Raji (cell line): ENCODE data around the gene HOXD8.

Experiments
- POLR2A ChIP-seq: IDR thresholded peaks from 2 replicates; pipeline ENCODE4 v1.6.1; 2011; ENCODE audit warnings: low read depth, low read length, control low read depth; ENCODE audit not compliant: insufficient read depth

Gene HOXD8

DNA sequence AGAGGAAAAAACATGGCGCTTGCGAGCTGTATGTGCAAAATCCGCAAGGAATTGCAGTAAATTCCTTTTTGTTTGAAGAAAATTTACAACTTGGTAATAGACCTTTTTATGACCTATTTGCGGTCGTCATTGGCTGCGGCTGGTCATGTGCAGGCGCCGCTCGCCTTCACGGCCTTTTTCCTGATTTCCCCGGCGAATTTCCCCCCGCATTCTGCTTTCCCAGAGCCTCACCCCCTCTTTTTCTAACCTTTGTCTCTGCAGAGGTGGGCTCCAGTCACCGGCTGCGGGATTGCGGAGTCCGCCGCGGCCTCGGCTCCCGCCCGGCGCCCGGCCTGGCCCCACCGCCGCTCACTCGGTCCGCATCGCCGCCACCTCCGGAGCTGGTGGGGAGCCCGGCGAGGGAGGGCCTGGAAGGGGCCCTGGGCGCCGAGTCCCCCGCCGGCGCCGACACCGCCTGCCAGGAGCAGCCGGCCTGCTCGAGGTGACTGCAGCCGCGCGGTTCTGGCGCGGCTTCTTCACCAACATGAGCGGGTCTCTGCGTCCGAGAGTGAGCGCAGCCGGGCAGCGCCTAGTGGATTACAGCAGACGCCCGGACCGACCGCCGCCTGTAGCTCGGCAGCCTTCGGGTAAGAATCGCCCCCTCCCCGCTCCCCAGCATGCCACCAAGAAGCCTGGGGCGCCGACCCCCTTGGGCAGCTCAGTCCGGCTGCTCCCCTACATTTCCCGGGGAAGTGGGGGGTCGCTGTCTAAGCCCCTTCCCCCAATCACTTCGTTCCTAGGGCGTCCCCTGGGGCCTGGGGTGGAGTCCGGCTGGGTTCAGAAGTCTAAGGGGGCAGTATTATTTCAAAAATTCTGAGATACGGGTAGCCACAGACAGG is 7.1 kb downstream of the HOXD8 start:
- no peak for TF ChIP-seq POLR2A

DNA sequence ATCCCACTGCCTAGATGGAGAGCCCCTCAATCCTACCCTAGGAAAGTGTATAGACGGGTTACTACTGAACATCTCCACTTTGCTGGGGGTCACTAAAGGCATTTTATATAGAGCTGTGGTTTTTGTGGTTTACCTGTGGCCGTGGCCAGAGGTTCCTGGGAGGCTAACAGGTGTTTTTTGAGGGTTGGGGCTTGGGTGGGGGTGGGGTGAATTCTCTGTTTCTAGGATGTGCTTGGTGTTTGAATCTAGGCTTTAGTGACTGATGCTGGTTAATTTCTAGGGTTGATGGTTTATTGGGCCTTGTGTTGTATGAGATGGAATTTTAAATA is 7.7 kb downstream of the HOXD8 start:
- TF ChIP-seq POLR2A, result no peak

DNA sequence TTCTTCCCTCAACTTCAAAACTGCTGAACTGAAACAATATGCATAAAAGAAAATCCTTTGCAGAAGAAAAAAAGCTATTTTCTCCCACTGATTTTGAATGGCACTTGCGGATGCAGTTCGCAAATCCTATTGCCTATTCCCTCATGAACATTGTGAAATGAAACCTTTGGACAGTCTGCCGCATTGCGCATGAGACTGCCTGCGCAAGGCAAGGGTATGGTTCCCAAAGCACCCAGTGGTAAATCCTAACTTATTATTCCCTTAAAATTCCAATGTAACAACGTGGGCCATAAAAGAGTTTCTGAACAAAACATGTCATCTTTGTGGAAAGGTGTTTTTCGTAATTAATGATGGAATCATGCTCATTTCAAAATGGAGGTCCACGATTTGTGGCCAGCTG is 8.4 kb downstream of the HOXD8 start:
- no peak for TF ChIP-seq POLR2A

GRCh38 chr2:176138526-176138922 is 9.0 kb downstream of the HOXD8 start:
- TF ChIP-seq POLR2A, result no peak

DNA sequence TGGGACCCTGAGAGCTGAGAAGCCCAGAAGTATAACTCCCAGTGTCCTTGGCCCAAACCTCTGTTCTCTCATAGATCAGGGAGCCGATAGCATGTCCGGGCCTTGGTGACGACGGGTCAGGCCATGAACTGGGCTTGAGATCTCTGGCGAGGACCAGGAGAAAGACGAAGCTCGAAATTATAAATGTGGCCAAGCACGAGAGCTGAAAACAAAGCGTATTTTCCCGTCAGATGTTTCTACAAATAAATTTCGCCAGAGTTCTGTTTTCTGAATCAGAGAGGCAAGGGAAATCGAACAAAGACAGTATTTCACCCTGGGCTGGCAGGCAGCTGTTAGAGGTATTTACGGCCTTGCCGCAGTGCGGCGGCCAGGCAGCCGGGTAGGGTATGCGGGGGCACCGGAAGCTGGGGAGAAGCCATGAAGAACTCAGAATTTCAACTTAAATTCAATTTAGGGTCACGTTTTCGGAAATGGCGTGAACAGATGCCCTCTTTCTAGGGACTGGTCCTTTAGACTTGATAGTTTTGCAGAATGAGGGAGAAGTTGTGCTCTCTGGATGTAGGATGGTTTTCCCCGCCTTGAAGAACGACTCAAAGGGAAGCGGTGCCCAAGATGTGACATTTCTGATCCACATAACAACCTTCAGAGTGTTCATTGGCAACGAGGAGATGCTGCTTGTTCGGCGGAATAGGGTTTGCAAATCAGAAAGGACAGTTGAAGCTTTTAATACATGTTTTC is 9.6 kb downstream of the HOXD8 start:
- no peak for TF ChIP-seq POLR2A

DNA sequence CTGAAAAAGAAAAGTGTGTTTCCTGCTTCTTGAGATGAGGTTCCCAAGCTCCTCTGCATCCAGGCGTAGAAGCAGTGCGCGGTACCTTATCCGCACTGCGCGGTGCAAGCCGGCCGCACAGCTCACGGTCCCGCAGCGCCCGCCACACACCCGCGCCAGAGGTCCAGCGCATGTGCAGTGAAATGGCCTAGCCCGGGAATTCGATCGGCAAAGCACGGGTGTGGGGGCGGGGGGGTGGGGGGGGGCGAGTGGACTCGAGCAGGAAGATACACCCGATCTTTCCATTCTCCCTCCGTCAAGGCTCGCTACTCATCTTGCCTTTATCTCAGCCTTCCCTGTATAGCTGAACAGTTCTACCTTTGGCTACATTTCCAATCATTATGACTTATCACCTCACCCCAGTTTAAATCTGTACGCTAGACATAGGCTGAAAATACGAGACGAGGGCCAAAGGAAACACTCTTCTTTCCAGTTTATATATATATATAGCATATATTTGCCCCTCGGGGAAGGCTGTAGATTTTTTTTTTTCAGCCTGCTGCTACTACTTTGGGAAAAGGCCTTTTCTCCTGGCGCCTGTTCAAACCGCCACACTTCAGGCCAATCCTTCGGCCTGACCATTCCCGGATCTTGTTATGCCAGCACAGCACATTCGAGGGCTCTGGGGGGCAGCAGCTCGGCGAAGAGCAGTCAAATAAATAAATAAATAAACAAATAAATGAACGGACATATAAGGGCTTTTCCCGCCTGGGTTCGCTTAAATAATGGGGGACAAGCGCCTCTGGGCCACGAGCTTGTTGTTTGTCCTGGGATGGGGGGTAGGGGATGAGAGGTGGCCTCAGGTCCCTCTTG is 10.4 kb downstream of the HOXD8 start:
- no peak for TF ChIP-seq POLR2A

DNA sequence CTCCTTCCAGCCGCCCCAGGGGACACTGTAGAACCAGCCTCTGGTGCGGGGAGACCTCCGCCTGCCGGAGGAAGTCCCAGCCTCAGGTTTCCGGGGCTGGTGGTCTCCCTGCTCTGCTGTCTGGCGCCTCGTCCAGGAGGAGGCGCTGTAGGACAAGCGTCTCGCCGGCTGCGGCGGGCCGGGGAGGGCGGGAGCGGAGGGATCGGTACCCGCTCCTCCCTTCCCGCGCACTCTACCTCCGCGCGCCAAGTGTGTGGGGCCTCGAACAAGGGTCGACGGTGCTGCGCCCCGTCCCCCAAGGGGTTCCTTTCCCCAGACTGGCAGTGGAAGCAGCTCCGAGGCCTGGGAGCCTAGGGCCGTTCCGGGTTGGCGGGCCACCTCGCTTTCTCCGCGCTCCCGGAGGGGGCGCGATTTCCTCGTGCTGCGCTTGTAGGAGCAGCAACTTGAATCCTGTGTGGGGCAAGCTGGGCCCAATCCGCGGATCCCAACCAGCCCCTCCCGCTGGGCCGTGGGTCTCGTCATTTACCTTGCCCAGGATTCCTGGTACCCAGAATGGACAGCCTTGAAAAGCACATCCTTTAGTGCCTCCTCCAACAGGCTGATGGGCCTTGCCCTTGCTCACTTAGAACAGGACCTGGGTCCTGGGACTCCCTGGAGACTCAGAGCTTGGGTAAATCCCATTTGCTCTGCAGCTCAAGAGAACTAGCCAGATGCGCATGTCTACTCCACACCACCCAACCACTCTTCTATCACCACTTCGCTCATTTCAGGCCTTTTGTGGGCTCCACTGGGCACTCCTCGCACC is 11.2 kb downstream of the HOXD8 start:
- TF ChIP-seq POLR2A, result no peak

DNA sequence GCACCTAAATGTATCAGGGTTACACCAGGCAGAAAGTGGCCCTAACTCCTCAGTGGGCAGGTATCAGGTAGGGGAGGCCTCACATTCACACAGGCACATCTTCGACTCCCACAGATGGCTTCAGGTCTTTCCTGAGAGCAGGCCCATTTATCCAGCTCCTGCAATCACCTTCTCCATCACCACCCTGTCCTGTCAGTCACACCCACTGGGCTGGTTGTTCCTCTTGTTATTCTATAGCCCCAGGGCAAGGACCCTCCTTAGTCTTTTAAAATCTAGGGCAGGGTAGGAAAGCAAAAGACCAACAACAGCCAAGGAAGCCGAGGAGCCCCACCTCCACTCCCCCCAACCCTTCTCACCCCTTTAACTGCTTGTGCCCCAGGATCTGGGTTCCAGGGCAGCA is 12.8 kb downstream of the HOXD8 start:
- TF ChIP-seq POLR2A, result no peak

GRCh38 chr2:176145085-176145969 is 15.8 kb downstream of the HOXD8 start:
- TF ChIP-seq POLR2A, result no peak

- no peak for TF ChIP-seq POLR2A
Measured at GRCh38 chr2:176146101-176146500, 16.6 kb downstream of the HOXD8 start.

GRCh38 chr2:176146645-176147044 is 17.1 kb downstream of the HOXD8 start:
- no peak for TF ChIP-seq POLR2A

- TF ChIP-seq POLR2A, result no peak
Measured at GRCh38 chr2:176147210-176147799, 17.8 kb downstream of the HOXD8 start.

GRCh38 chr2:176147800-176148496 is 18.4 kb downstream of the HOXD8 start:
- TF ChIP-seq POLR2A, result no peak

GRCh38 chr2:176148751-176149421 is 19.4 kb downstream of the HOXD8 start:
- no peak for TF ChIP-seq POLR2A
